Ovary (tissue), 9 donors: ENCODE measurements around the gene DCAF6. TPM values are rescaled to one million over a fixed set of nuclear protein-coding genes. Genes with fewer than 3 reads are reported as not detected.

Experiments used
- DNase-seq, 5 donors: peaks; one replicate each; pipeline ENCODE4 v3.0.0-alpha.2; 2019 to 2020
- H3K27ac ChIP-seq, 2 donors: fragments of 200-600 bp; one replicate each; pipeline versions ENCODE4 v1.5.1 to v1.8.0; 2019 to 2022
- H3K27me3 ChIP-seq: fragments of 200-600 bp; one replicate; pipeline ENCODE4 v1.8.0; 2022
- H3K36me3 ChIP-seq: fragments of 200-600 bp; sonication (generic); one replicate; pipeline ENCODE4 v1.5.1; 2019
- H3K4me1 ChIP-seq: one replicate; pipeline ENCODE4 v1.8.1; 2013; ENCODE audit warnings: mild to moderate bottlenecking, moderate library complexity; ENCODE audit not compliant: insufficient read depth
- H3K4me3 ChIP-seq: fragments of 200-600 bp; sonication (generic); one replicate; pipeline ENCODE4 v1.5.1; 2017
- H3K9me3 ChIP-seq, 2 donors: fragments of 200-600 bp in 1 of 2; sonication (generic) in 1 of 2; one replicate each; pipeline versions ENCODE4 v1.5.1 to v1.8.1; 2013 to 2019; ENCODE audit warnings: mild to moderate bottlenecking in 1 of 2, moderate library complexity in 1 of 2
- CTCF ChIP-seq, 3 donors: fragments of 450-650 bp in 2 of 3; fragments of 200-600 bp in 1 of 3; IDR thresholded peaks; one replicate each; pipeline versions ENCODE4 v1.5.1 to v1.8.0; 2016 to 2022; ENCODE audit warnings: antibody characterized with exemption in 3 of 3, mild to moderate bottlenecking in 1 of 3
- EP300 ChIP-seq: sonication (generic); formaldehyde crosslinking; IDR thresholded peaks from one replicate; pipeline ENCODE4 v1.6.1; 2017; ENCODE audit warnings: antibody characterized with exemption
- POLR2A ChIP-seq: fragments of 450-650 bp; IDR thresholded peaks from one replicate; pipeline ENCODE4 v1.6.1; 2017; ENCODE audit warnings: antibody characterized with exemption, mild to moderate bottlenecking, moderate library complexity
- WGBS, 3 donors: extraction: QIAGEN DNeasy Blood & Tissue Kit in 1 of 3; methylation state at CpG; one replicate each; pipeline versions ENCODE4 v1.1.5 to v1.1.7; 2013 to 2017; 5-methylcytosine and 5-hydroxymethylcytosine counted together
- intact Hi-C, 4 donors: fragments of 100-400 bp; cut with DNase I; formaldehyde crosslinking; loops; one replicate each; pipeline versions ENCODE4 v1.11.0 to v1.15.1; 2022 to 2023
- polyA plus RNA-seq, 2 donors: library from polyadenylated mRNA; stranded (reverse); fragments of 200-250 nt in 1 of 2; fragments of 350-450 nt in 1 of 2; fragmentation: Illumina TruSeq in 1 of 2; extraction: RNeasy Lipid Tissue Mini Kit (QIAGEN cat#74804) in 1 of 2; gene quantifications; one replicate each; pipeline ENCODE4 v1.2.3, GENCODE V29; 2013 to 2014
- total RNA-seq, 7 donors: library from RNA; depleted of rRNA in 2 of 7; stranded (reverse); fragments of >200 nt in 2 of 7; fragmentation: NEBNext Ultra II Directional in 3 of 7; extraction: Animal tissue kit (Norgen Biotek cat#: 25700) in 3 of 7; gene quantifications; one replicate each; pipeline versions ENCODE4 v1.1.0 to v1.2.4, GENCODE V29; 2016 to 2023
- donor health status: DM: no; HTN: no; CAD: no; lungs with moderate emphysema.
- donor health status: DM: no; HTN: no; CAD: no.
- donor health status: Bipolar disorder and iron deficiency.
- donor health status: DM: yes; HTN: yes; CAD: no.
- donor health status: DM: no; HTN: no; CAD: no.
- donor health status: DM: yes; HTN: yes; CAD: no.

The DCAF6 gene
- total and polyA plus RNA-seq, 9 donors = 32.1 to 65.9 (median 44.4) TPM

GRCh38 chr1:167933788-167934187, 2.7 kb upstream of the DCAF6 start:
- Histone ChIP-seq H3K4me1 (no peaks in the 10 kb centered on the region), H3K27me3 (no peaks in the 10 kb centered on the region), H3K36me3 (no peaks in the 10 kb centered on the region), H3K4me3 (no peak overlapping the region), H3K27ac (peak overlapping the region in 1 of 2 donors; percentile 86), H3K9me3 (no peaks in the 10 kb centered on the region)
- intact Hi-C loops = no loop called here
- TF ChIP-seq EP300 = no peak
- TF ChIP-seq POLR2A = no peak
- TF ChIP-seq CTCF (IDR thresholded peaks at IDR 0.05) = no peak
- no peak for DNase-seq
- WGBS, 3 donors = 26 to 35% (median 29%) methylated on average over 4 of the region's 4 CpGs

- no peak for DNase-seq
- TF ChIP-seq EP300 = no peak
- TF ChIP-seq POLR2A = no peak
- TF ChIP-seq CTCF (IDR thresholded peaks at IDR 0.05) = no peak
- H3K4me3 ChIP-seq = peak overlapping the region; percentile 97
- peaks cover 2% of the 10 kb centered on the region for H3K4me1 ChIP-seq
- intact Hi-C loops = loop anchor here in 2 of 4 donors (5.0 kb wide), 2 partner anchors 217 to 222 kb away; no protein-coding TSS in a partner anchor
- no peaks in the 10 kb centered on the region for H3K36me3 ChIP-seq
- WGBS, 3 donors = 7 to 9% (median 8%) methylated on average over 4 of the region's 4 CpGs
- no peaks in the 10 kb centered on the region for H3K27me3 ChIP-seq
- no peaks in the 10 kb centered on the region for H3K9me3 ChIP-seq
- peak overlapping the region in 1 of 2 donors; percentile 86 for H3K27ac ChIP-seq
These were observed 1.9 kb upstream of the DCAF6 start for GRCh38 chr1:167934426-167935215.

DNA sequence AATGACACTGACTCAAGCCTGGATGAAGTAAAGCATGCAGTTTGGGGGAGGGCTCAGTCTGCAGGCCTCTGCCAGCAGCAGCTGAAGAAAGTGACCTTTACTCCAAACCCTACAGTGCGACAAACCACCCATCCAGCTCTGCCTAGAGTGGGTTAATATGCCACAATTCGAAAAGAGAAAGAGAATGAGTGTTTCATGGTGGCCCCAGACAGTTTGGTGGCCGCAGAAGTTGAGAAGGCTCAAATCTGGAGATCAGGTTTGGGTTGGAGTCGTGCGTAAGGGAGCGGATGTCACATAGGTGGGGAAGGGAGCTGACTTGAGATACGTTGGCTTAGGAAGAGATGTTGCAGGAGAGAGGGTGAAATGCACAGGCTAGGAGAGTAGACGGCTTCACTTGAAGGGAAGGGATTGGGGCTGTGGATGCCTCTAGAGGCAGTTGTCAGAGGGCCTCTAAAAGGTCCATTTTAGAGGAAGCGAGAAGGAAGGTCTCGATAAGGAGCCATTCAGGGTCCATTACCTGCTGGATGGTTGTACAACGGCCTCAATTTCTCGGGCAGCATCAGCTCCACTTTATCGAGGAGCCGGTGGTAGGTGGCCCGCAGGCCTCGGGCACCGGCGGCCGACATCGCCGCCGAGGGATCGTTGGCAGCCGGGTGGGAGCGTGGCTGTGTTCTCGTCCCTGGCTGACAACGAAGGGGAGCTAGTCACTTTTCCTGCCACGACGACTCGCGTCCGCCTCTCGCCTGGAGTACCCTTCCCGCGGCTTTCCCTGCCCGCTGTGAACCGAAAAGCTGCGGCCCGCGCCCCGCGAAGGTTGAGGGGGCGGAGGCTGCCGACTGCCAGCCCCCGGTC, 1.0 kb upstream of the DCAF6 start:
- peak overlapping the region; percentile 97 for H3K4me3 ChIP-seq
- intact Hi-C loops = loop anchor here in 2 of 4 donors (5.0 kb wide), 2 partner anchors 218 to 223 kb away; no protein-coding TSS in a partner anchor
- H3K4me1 ChIP-seq = peaks cover 2% of the 10 kb centered on the region
- no peaks in the 10 kb centered on the region for H3K9me3 ChIP-seq
- DNase-seq = peak in 4 of 5 donors; percentile 24 to 43 (median 39)
- no peaks in the 10 kb centered on the region for H3K27me3 ChIP-seq
- H3K27ac ChIP-seq = peak overlapping the region; percentile 76 to 86
- 0% methylated on average over 44 to 45 of the region's 45 CpGs for WGBS, 3 donors
- no peaks in the 10 kb centered on the region for H3K36me3 ChIP-seq
- TF ChIP-seq EP300 = peak; percentile 5
- TF ChIP-seq CTCF (IDR thresholded peaks at IDR 0.05) = no peak
- TF ChIP-seq POLR2A = peak; percentile 86

GRCh38 chr1:167936930-167937708, 636 bp downstream of the DCAF6 start, which contains the start of gene MPC2:
Gene MPC2, minus strand, starts transcription at chr1:167937072. Its CDS starts 1,231 bp downstream, at chr1:167935841.
- H3K27ac ChIP-seq = peak within 1 kb of the TSS; percentile 86 to 94
- DNase-seq = peak; percentile 82 to 86 (median 83)
- peak within 1 kb of the TSS; percentile 97 for H3K4me3 ChIP-seq
- no peaks in the 10 kb centered on the region for H3K36me3 ChIP-seq
- 0 to 1% (median 0%) methylated on average over 41 to 51 of the region's 51 CpGs for WGBS, 3 donors
- intact Hi-C loops = loop anchor here in 2 of 4 donors (5.0 kb wide), 2 partner anchors 220 to 225 kb away; no protein-coding TSS in a partner anchor
- no peak for TF ChIP-seq CTCF (IDR thresholded peaks at IDR 0.05)
- TF ChIP-seq POLR2A = peak; percentile 39
- H3K9me3 ChIP-seq = no peaks in the 10 kb centered on the region
- H3K27me3 ChIP-seq = no peaks in the 10 kb centered on the region
- H3K4me1 ChIP-seq = peaks cover 2% of the 10 kb centered on the region
